ENCODE data around the gene PRCP. TPM values are rescaled to one million over a fixed set of nuclear protein-coding genes. Genes with fewer than 3 reads are reported as not detected.

Gene PRCP
- total RNA-seq, 1 experiment from 2014 or later, result 25.1 TPM

DNA sequence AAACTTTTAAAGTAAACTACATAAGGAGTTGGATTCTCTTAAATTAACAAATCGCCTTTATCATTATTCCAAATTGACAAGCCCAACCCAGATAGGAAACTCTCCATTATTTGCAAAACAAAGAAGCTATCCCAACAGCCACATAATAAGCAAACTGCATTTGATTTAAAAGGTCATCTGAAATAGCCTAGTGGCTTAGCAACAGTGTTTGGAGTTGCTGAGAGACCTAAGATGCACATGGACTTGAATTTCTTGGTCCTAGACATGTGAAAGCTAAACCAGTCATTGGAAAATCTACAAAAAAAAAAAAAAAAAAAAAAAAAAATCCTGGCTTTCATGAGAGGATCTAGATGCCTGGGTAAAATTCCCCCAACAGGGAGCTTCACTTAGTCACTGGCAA is 69.5 kb downstream of the PRCP start:
- intact Hi-C loops (cut with micrococcal nuclease; ENCODE audit: unreplicated experiment), result no loop called here
- H3K4me1 ChIP-seq (ENCODE audit: insufficient read depth, low read length, poor library complexity, severe bottlenecking), result no peaks in the 10 kb centered on the region
- H3K4me3 ChIP-seq (ENCODE audit: low read depth, low read length, poor library complexity, severe bottlenecking), result no peak overlapping the region
- no peaks in the 10 kb centered on the region for H3K36me3 ChIP-seq (ENCODE audit: insufficient read depth, low read length, poor library complexity, severe bottlenecking)
- ChIA-PET CTCF (interaction anchor here (0.6 kb wide), 1 partner anchor 389 kb away, joined by 6 read pairs; no protein-coding TSS in a partner anchor), POLR2A (ENCODE audit: low non-redundant PET) (no interaction called here)
- H3K27me3 ChIP-seq (replicated peaks; ENCODE audit: insufficient read depth, low read depth, low read length, poor library complexity), result no peaks in the 10 kb centered on the region
- TF ChIP-seq, protein P1, sequence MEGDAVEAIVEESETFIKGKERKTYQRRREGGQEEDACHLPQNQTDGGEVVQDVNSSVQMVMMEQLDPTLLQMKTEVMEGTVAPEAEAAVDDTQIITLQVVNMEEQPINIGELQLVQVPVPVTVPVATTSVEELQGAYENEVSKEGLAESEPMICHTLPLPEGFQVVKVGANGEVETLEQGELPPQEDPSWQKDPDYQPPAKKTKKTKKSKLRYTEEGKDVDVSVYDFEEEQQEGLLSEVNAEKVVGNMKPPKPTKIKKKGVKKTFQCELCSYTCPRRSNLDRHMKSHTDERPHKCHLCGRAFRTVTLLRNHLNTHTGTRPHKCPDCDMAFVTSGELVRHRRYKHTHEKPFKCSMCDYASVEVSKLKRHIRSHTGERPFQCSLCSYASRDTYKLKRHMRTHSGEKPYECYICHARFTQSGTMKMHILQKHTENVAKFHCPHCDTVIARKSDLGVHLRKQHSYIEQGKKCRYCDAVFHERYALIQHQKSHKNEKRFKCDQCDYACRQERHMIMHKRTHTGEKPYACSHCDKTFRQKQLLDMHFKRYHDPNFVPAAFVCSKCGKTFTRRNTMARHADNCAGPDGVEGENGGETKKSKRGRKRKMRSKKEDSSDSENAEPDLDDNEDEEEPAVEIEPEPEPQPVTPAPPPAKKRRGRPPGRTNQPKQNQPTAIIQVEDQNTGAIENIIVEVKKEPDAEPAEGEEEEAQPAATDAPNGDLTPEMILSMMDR (conservative IDR thresholded peaks at IDR 0.05; ENCODE audit: low read depth, low read length), result no peak
- no peak for TF ChIP-seq EZH2 (IDR thresholded peaks at IDR 0.05; ENCODE audit: borderline replicate concordance, low read depth, low read length, poor library complexity, severe bottlenecking)
- H3K27ac ChIP-seq (ENCODE audit: low read depth, low read length, poor library complexity, severe bottlenecking), result no peak overlapping the region
- H3K9me3 ChIP-seq (ENCODE audit: low read depth, low read length, poor library complexity, severe bottlenecking), result no peaks in the 10 kb centered on the region
- no peak for DNase-seq (ENCODE audit: low spot score)
- no TSS peak for BruUV-seq (replicated peaks)

DNA sequence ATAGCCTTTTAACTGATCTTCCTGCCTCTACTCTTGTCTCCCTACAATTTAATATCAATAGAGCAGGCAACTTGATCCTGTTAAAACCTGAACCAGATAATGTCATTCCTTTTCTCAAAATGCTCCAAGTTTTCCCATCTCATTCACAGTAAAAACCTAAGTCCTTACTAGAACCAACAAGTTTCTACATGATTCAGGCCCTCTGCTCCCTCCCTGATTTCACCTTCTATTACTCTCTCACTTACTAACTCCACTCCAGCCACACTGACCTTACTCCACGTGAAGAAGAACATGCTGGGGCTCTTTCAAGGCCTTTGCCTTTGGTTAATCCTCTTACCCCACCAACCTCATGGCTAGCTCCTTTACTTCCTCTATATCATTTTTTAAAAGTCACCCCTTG is 71.1 kb downstream of the PRCP start:
- POLR2A ChIA-PET (ENCODE audit: low non-redundant PET), result no interaction called here
- CTCF ChIA-PET, result no interaction called here
- no peaks in the 10 kb centered on the region for H3K9me3 ChIP-seq (ENCODE audit: low read depth, low read length, poor library complexity, severe bottlenecking)
- H3K27ac ChIP-seq (ENCODE audit: low read depth, low read length, poor library complexity, severe bottlenecking), result no peak overlapping the region
- H3K4me3 ChIP-seq (ENCODE audit: low read depth, low read length, poor library complexity, severe bottlenecking), result no peak overlapping the region
- DNase-seq (ENCODE audit: low spot score), result no peak
- H3K36me3 ChIP-seq (ENCODE audit: insufficient read depth, low read length, poor library complexity, severe bottlenecking), result no peaks in the 10 kb centered on the region
- H3K27me3 ChIP-seq (replicated peaks; ENCODE audit: insufficient read depth, low read depth, low read length, poor library complexity), result no peaks in the 10 kb centered on the region
- intact Hi-C loops (cut with micrococcal nuclease; ENCODE audit: unreplicated experiment), result no loop called here
- H3K4me1 ChIP-seq (ENCODE audit: insufficient read depth, low read length, poor library complexity, severe bottlenecking), result no peaks in the 10 kb centered on the region
- no TSS peak for BruUV-seq (replicated peaks)
- TF ChIP-seq, protein P1 (conservative IDR thresholded peaks at IDR 0.05; ENCODE audit: low read depth, low read length), result no peak
- TF ChIP-seq EZH2 (IDR thresholded peaks at IDR 0.05; ENCODE audit: borderline replicate concordance, low read depth, low read length, poor library complexity, severe bottlenecking), result no peak

DNA sequence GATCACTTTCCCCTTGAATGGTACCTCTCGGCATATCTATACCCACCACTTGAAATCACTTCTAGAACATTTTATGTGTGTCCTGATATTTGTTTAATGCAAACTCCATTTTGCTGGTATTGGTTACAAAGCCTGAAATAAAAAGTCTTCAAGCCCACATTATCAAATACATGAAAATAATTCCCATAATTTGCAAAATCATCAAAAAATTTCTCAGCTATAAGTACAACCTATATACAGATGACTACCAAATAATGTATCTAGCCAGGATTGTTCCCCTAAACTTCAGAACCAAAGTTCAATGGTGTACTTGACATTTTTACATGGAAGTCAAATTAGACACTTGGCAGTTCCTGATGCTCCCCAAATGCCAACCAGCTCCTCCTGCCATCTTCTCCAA is 71.8 kb downstream of the PRCP start:
- no peak for DNase-seq (ENCODE audit: low spot score)
- Histone ChIP-seq H3K9me3 (ENCODE audit: low read depth, low read length, poor library complexity, severe bottlenecking) (no peaks in the 10 kb centered on the region), H3K4me1 (ENCODE audit: insufficient read depth, low read length, poor library complexity, severe bottlenecking) (no peaks in the 10 kb centered on the region), H3K27me3 (replicated peaks; ENCODE audit: insufficient read depth, low read depth, low read length, poor library complexity) (no peaks in the 10 kb centered on the region), H3K4me3 (ENCODE audit: low read depth, low read length, poor library complexity, severe bottlenecking) (no peak overlapping the region), H3K36me3 (ENCODE audit: insufficient read depth, low read length, poor library complexity, severe bottlenecking) (no peaks in the 10 kb centered on the region), H3K27ac (ENCODE audit: low read depth, low read length, poor library complexity, severe bottlenecking) (no peak overlapping the region)
- intact Hi-C loops (cut with micrococcal nuclease; ENCODE audit: unreplicated experiment), result no loop called here
- no peak for TF ChIP-seq EZH2 (IDR thresholded peaks at IDR 0.05; ENCODE audit: borderline replicate concordance, low read depth, low read length, poor library complexity, severe bottlenecking)
- TF ChIP-seq, protein P1 (conservative IDR thresholded peaks at IDR 0.05; ENCODE audit: low read depth, low read length), result no peak
- CTCF ChIA-PET, result no interaction called here
- POLR2A ChIA-PET (ENCODE audit: low non-redundant PET), result no interaction called here
- no TSS peak for BruUV-seq (replicated peaks)
